Suprapubic skin (tissue), 3 donors: ENCODE measurements around the gene MORC1.

Experiments
- POLR2A ChIP-seq, 2 donors: fragments of 450-650 bp; IDR thresholded peaks; one replicate each; pipeline ENCODE4 v1.6.1; 2017; ENCODE audit warnings: antibody characterized with exemption in 2 of 2, mild to moderate bottlenecking in 2 of 2, moderate library complexity in 2 of 2
- TF ChIP-seq, protein P1 (sequence below), 2 donors: fragments of 200-600 bp in 1 of 2; fragments of 450-650 bp in 1 of 2; sonication (generic) in 1 of 2; IDR thresholded peaks; one replicate each; pipeline ENCODE4 v1.5.1; 2016 to 2019; ENCODE audit warnings: antibody characterized with exemption in 2 of 2, mild to moderate bottlenecking in 1 of 2, moderate library complexity in 1 of 2

DNA sequence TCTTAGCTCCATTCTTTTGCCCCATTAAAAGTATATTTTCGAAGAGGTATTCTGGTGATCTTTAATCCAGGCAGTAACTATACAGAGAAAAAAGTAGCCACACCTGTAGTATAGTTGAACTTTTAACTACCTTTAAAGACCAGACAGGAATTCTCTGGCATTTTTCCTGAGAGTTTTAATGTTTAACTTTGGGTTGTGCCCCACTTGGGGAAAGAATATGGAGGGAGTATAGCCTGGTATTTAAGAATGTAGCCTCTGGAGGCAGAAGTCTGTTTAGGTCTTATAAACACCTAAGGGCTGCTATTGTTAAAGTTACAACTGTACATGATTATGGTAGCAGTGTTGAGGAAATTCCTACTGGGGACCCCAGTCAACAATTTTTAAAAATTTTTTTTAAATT, 37.9 kb upstream of the MORC1 start:
- no peak for TF ChIP-seq POLR2A (IDR thresholded peaks at IDR 0.05)
- TF ChIP-seq, protein P1, sequence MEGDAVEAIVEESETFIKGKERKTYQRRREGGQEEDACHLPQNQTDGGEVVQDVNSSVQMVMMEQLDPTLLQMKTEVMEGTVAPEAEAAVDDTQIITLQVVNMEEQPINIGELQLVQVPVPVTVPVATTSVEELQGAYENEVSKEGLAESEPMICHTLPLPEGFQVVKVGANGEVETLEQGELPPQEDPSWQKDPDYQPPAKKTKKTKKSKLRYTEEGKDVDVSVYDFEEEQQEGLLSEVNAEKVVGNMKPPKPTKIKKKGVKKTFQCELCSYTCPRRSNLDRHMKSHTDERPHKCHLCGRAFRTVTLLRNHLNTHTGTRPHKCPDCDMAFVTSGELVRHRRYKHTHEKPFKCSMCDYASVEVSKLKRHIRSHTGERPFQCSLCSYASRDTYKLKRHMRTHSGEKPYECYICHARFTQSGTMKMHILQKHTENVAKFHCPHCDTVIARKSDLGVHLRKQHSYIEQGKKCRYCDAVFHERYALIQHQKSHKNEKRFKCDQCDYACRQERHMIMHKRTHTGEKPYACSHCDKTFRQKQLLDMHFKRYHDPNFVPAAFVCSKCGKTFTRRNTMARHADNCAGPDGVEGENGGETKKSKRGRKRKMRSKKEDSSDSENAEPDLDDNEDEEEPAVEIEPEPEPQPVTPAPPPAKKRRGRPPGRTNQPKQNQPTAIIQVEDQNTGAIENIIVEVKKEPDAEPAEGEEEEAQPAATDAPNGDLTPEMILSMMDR (IDR thresholded peaks at IDR 0.05): no peak
